ENCODE measurements around the gene PRDX1. TPM values are rescaled to one million over a fixed set of nuclear protein-coding genes. Genes with fewer than 3 reads are reported as not detected.
A peak's percentile ranks its signal among the peaks of the same experiment; 100 is the strongest.

Gene PRDX1
- total and polyA plus RNA-seq, 2 of the 13 experiments (the other 11 are each of a cell fraction or from before 2014, with no cell fraction given) = 761 to 1,898 TPM

GRCh38 chr1:45569571-45569961, 47.9 kb upstream of the PRDX1 start:
- Histone ChIP-seq H3K4me2 (ENCODE audit: low read depth, low read length) (no peak overlapping the region), H3K27me3 (ENCODE audit: control insufficient read depth in 1 of 2, insufficient read depth in 2 of 2, low read length in 2 of 2) (no peaks in the 10 kb centered on the region), H3K36me3 (replicated peaks in 1 of 2; ENCODE audit: control insufficient read depth in 1 of 2, insufficient read depth in 2 of 2, low read length in 2 of 2) (peaks cover 19 to 44% of the 10 kb centered on the region in 2 experiments), H3K4me3 (replicated peaks in 1 of 3; ENCODE audit: insufficient read depth in 1 of 3, low read depth in 2 of 3, low read length in 3 of 3) (no peak overlapping the region), H3K27ac (ENCODE audit: extremely low read length, insufficient read depth, low read length) (no peak overlapping the region), H2AFZ (ENCODE audit: low read length) (no peak overlapping the region), H3K9me3 (ENCODE audit: low read length) (no peaks in the 10 kb centered on the region), H3K79me2 (ENCODE audit: insufficient read depth, low read length) (no peaks in the 10 kb centered on the region), H4K20me1 (ENCODE audit: insufficient read depth, low read length) (0 out of 2 replicates have a peak, but pooled peaks cover 6% of the 10 kb centered on the region), H3K4me1 (ENCODE audit: insufficient read depth, low read length) (no peaks in the 10 kb centered on the region), H3K9ac (ENCODE audit: insufficient read depth, low read depth, low read length) (no peak overlapping the region)
- FAIRE-seq (no peak), ATAC-seq (peak; percentile 20), DNase-seq (ENCODE audit: low spot score) (no peak)
- BruUV-seq (replicated peaks) = no TSS peak
- WGBS (ENCODE audit: low lambda C conversion rate) = 90% methylated on average over 4 of the region's 4 CpGs
- TF ChIP-seq GFI1 (CRISPR knock-in tag; IDR thresholded peaks at IDR 0.05; ENCODE audit: borderline replicate concordance) (no peak), ZSCAN9 (CRISPR knock-in tag; IDR thresholded peaks at IDR 0.05; ENCODE audit: borderline replicate concordance) (0 out of 2 replicates have a peak, but pooled peaks have one; percentile 3)
- intact Hi-C loops (cut with micrococcal nuclease; ENCODE audit: unreplicated experiment) (no loop called here), in situ Hi-C loops (cut with HindIII; ENCODE audit: extremely low pct_ligation_motif_present, low pct_unique_long_range_greater_than_20kb) (loop anchor here (5.0 kb wide), 1 partner anchor 57 kb away; no protein-coding TSS in a partner anchor)
- CTCF ChIA-PET (ENCODE audit: low intra/inter-chr PET ratio, low total read pairs) = interaction anchor here (0.6 to 4.2 kb wide), 3 partner anchors 24 to 210 kb away, joined by 3 to 49 read pairs (median 4); no protein-coding TSS in a partner anchor
- POLR2A ChIA-PET = interaction anchor here (0.9 to 4.3 kb wide), 10 partner anchors 8 to 117 kb away, joined by 3 to 49 read pairs (median 6); partner anchors contain the start of genes AKR1A1, CCDC163, GPBP1L1 and MMACHC

- Histone ChIP-seq H3K4me1 (ENCODE audit: insufficient read depth, low read length) (no peaks in the 10 kb centered on the region), H3K9me3 (ENCODE audit: low read length) (no peaks in the 10 kb centered on the region), H2AFZ (ENCODE audit: low read length) (no peak overlapping the region), H3K36me3 (replicated peaks in 1 of 2; ENCODE audit: control insufficient read depth in 1 of 2, insufficient read depth in 2 of 2, low read length in 2 of 2) (peaks cover 19 to 52% of the 10 kb centered on the region in 2 experiments), H4K20me1 (ENCODE audit: insufficient read depth, low read length) (0 out of 2 replicates have a peak, but pooled peaks cover 6% of the 10 kb centered on the region), H3K79me2 (ENCODE audit: insufficient read depth, low read length) (no peaks in the 10 kb centered on the region), H3K4me3 (replicated peaks in 1 of 3; ENCODE audit: insufficient read depth in 1 of 3, low read depth in 2 of 3, low read length in 3 of 3) (no peak overlapping the region), H3K27me3 (ENCODE audit: control insufficient read depth in 1 of 2, insufficient read depth in 2 of 2, low read length in 2 of 2) (no peaks in the 10 kb centered on the region), H3K9ac (ENCODE audit: insufficient read depth, low read depth, low read length) (no peak overlapping the region), H3K4me2 (ENCODE audit: low read depth, low read length) (no peak overlapping the region), H3K27ac (ENCODE audit: extremely low read length, insufficient read depth, low read length) (no peak overlapping the region)
- FAIRE-seq (no peak), DNase-seq (ENCODE audit: low spot score) (no peak), ATAC-seq (no peak)
- in situ Hi-C loops (cut with HindIII; ENCODE audit: extremely low pct_ligation_motif_present, low pct_unique_long_range_greater_than_20kb) = loop anchor here (5.0 kb wide), 1 partner anchor 56 kb away; no protein-coding TSS in a partner anchor
- TF ChIP-seq BRD4 (CRISPR knock-in tag; IDR thresholded peaks at IDR 0.05) (no peak), SALL2 (CRISPR knock-in tag; IDR thresholded peaks at IDR 0.05) (no peak), RBFOX2 (IDR thresholded peaks at IDR 0.05; ENCODE audit: low read depth, low read length) (0 out of 2 replicates have a peak, but pooled peaks have one; percentile 34), KLF11 (CRISPR knock-in tag; IDR thresholded peaks at IDR 0.05) (no peak)
- BruUV-seq (replicated peaks) = no TSS peak
- ChIA-PET CTCF (ENCODE audit: low intra/inter-chr PET ratio, low total read pairs) (interaction anchor here (4.2 kb wide), 1 partner anchor 56 kb away, joined by 49 read pairs; no protein-coding TSS in a partner anchor), POLR2A (interaction anchor here (0.9 to 4.3 kb wide), 11 partner anchors 7 to 118 kb away, joined by 3 to 49 read pairs (median 5); partner anchors contain the start of genes AKR1A1, CCDC163, GPBP1L1 and MMACHC)
- 100% methylated on average over 3 of the region's 4 CpGs for WGBS (ENCODE audit: low lambda C conversion rate)
- intact Hi-C loops (cut with micrococcal nuclease; ENCODE audit: unreplicated experiment) = no loop called here
Observed at GRCh38 chr1:45568421-45568820, 46.7 kb upstream of the PRDX1 start.

Data from HepG2 (cell line).